Panc1 (cell line): ENCODE results near the gene TOR1A.

ENCODE experiments used
- TCF7L2 ChIP-seq: IDR thresholded peaks from 2 replicates; pipeline ENCODE4 v1.6.1; 2011; ENCODE audit warnings: mild to moderate bottlenecking, low read depth, low read length, inconsistent platforms
- TF ChIP-seq, protein P1 (sequence below): fragments of 450-650 bp; IDR thresholded peaks from 2 replicates; pipeline ENCODE4 v1.5.1; 2017; ENCODE audit warnings: mild to moderate bottlenecking

DNA sequence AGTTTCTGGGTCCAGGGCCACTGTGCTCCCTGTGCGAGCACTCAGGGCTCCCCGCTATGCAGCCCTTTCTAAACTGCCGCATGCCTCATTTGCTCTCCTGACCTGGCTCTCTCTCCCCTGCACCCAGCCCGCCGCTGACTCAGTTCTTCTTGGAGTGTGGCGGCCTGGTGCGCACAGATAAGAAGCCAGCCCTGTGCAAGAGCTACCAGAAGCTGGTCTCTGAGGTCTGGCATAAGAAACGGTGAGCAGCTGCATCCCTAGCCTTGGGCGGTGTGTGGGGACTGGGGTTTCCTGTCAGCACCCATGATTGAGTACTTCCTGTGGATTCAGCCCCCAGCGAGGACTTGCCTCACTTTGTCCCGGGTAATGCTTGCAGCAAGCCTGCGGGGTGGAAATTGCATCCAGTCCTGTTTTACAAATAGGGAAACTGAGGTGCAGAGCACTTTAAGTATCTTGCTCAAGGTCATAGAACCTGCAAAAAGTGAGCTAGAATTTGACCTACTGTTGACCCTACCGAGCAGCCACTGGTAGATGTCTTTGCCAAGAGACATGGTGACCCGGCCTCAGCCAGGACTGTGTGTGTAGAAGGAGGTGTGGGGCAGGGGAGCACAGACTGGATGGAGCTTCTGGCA, 39.2 kb upstream of the TOR1A start:
- no peak for TF ChIP-seq TCF7L2
- TF ChIP-seq, protein P1, sequence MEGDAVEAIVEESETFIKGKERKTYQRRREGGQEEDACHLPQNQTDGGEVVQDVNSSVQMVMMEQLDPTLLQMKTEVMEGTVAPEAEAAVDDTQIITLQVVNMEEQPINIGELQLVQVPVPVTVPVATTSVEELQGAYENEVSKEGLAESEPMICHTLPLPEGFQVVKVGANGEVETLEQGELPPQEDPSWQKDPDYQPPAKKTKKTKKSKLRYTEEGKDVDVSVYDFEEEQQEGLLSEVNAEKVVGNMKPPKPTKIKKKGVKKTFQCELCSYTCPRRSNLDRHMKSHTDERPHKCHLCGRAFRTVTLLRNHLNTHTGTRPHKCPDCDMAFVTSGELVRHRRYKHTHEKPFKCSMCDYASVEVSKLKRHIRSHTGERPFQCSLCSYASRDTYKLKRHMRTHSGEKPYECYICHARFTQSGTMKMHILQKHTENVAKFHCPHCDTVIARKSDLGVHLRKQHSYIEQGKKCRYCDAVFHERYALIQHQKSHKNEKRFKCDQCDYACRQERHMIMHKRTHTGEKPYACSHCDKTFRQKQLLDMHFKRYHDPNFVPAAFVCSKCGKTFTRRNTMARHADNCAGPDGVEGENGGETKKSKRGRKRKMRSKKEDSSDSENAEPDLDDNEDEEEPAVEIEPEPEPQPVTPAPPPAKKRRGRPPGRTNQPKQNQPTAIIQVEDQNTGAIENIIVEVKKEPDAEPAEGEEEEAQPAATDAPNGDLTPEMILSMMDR, result no peak
